GM12874 (cell line): ENCODE measurements around the gene LRRC27.

Experiments
- CTCF ChIP-seq: IDR thresholded peaks from 2 replicates; pipeline ENCODE4 v1.5.1; 2011; ENCODE audit warnings: low read depth, mild to moderate bottlenecking, control low read depth, low read length, moderate library complexity; ENCODE audit not compliant: insufficient read depth

LRRC27 gene

GRCh38 chr10:132374176-132374575 lies 42.2 kb downstream of the LRRC27 start:
- no peak for TF ChIP-seq CTCF

GRCh38 chr10:132374612-132375011 lies 42.6 kb downstream of the LRRC27 start:
- TF ChIP-seq CTCF: no peak

- TF ChIP-seq CTCF: no peak
These were observed 43.3 kb downstream of the LRRC27 start for GRCh38 chr10:132375116-132375794.

GRCh38 chr10:132375795-132376297 lies 43.9 kb downstream of the LRRC27 start:
- TF ChIP-seq CTCF: no peak

- no peak for TF ChIP-seq CTCF
These were observed 44.4 kb downstream of the LRRC27 start for GRCh38 chr10:132376394-132376851.

- no peak for TF ChIP-seq CTCF
These were observed 45.3 kb downstream of the LRRC27 start for GRCh38 chr10:132377326-132377725.

- no peak for TF ChIP-seq CTCF
These were observed 49.7 kb downstream of the LRRC27 start for GRCh38 chr10:132381741-132382140.
